VCaP (cell line): ENCODE data around the gene ZNF33A.

Experiments
- H3K27ac ChIP-seq: fragments of 450-650 bp; 2 replicates; pipeline ENCODE4 v1.5.1; 2017
- CTCF ChIP-seq: fragments of 450-650 bp; conservative IDR thresholded peaks from 2 replicates; pipeline ENCODE4 v1.5.1; 2017; ENCODE audit warnings: mild to moderate bottlenecking, moderate library complexity

ZNF33A gene

GRCh38 chr10:38027986-38028385 is 17.5 kb downstream of the ZNF33A start:
- no peak overlapping the region for H3K27ac ChIP-seq

GRCh38 chr10:38032886-38033285 is 22.4 kb downstream of the ZNF33A start:
- H3K27ac ChIP-seq: no peak overlapping the region
- TF ChIP-seq CTCF: no peak

More at GRCh38 chr10:38027986-38028385, 17.5 kb downstream of the ZNF33A start:
- no peak for TF ChIP-seq CTCF

GRCh38 chr10:38038107-38038931 is 27.8 kb downstream of the ZNF33A start:
- H3K27ac ChIP-seq: no peak overlapping the region

GRCh38 chr10:38038932-38039245 is 28.4 kb downstream of the ZNF33A start:
- no peak overlapping the region for H3K27ac ChIP-seq
- no peak for TF ChIP-seq CTCF

More at GRCh38 chr10:38038107-38038931, 27.8 kb downstream of the ZNF33A start:
- no peak for TF ChIP-seq CTCF

GRCh38 chr10:38043516-38043915 is 33.0 kb downstream of the ZNF33A start:
- TF ChIP-seq CTCF: no peak

GRCh38 chr10:38045129-38045528 is 34.7 kb downstream of the ZNF33A start:
- TF ChIP-seq CTCF: no peak
- no peak overlapping the region for H3K27ac ChIP-seq

More at GRCh38 chr10:38043516-38043915, 33.0 kb downstream of the ZNF33A start:
- H3K27ac ChIP-seq: no peak overlapping the region

GRCh38 chr10:38047666-38048065 is 37.2 kb downstream of the ZNF33A start:
- TF ChIP-seq CTCF: no peak
- no peak overlapping the region for H3K27ac ChIP-seq
